Left renal cortex interstitium (tissue), 4 donors: Measurements from ENCODE around the gene SLC30A1. TPM values are rescaled to one million over a fixed set of nuclear protein-coding genes. Genes with fewer than 3 reads are reported as not detected.
A peak's percentile ranks its signal among the peaks of the same experiment; 100 is the strongest.
"Not testable (repeated sequence)": the region's sequence is repeated elsewhere in the genome, so short reads cannot be mapped to it uniquely, and the experiment has no call there.

Source experiments
- DNase-seq, 4 donors: peaks; one replicate each; pipeline ENCODE4 v3.0.0-alpha.2; 2013; ENCODE audit warnings: low read depth in 4 of 4, low spot score in 2 of 4, missing footprints in 1 of 4
- polyA plus RNA-seq, 4 donors: library from polyadenylated mRNA; unstranded; fragments of 120-200 nt; gene quantifications; one replicate each; pipeline ENCODE4 v1.2.1, GENCODE V29; 2013; ENCODE audit not compliant: insufficient read length in 4 of 4

The SLC30A1 gene
- 10 to 100 TPM; 25.2 to 36.9 (median 34.0) TPM for polyA plus RNA-seq

GRCh38 chr1:211578640-211579439 is at the start of gene SLC30A1:
TSS of gene SLC30A1 (minus strand) at chr1:211579161. CDS start at chr1:211578612, 549 bp downstream.
- DNase-seq = peak; percentile 90 to 98 (median 93)

DNA sequence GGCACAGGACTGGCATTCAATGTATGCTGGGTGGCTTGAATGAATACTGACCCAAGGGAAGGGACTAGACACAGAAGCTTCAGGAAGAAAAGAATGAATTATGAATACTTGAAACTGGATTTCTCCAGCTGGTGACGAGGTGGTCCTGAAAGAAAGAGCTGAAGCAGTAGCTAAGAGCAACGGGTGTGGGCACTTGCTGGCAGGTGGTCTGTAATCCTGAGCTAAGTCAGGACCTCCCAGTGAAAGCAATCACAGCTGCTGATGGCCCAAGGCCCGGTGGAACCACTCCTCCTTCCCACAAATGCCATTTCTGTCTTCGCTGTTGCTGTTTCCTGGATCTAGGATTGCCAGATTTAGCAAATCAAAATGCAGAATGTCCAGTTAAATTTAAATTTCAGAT is 49.5 kb upstream of the SLC30A1 start:
- no peak for DNase-seq

GRCh38 chr1:211627259-211627658 is 48.3 kb upstream of the SLC30A1 start:
- DNase-seq = no peak

DNA sequence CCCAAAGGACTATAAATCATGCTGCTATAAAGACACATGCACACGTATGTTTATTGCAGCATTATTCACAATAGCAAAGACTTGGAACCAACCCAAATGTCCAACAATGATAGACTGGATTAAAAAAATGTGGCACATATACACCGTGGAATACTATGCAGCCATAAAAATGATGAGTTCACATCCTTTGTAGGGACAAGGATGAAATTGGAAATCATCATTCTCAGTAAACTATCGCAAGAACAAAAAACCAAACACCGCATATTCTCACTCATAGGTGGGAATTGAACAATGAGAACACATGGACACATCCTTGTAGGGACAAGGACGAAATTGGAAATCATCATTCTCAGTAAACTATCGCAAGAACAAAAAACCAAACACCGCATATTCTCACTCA is 46.9 kb upstream of the SLC30A1 start:
- not testable (repeated sequence) for DNase-seq

DNA sequence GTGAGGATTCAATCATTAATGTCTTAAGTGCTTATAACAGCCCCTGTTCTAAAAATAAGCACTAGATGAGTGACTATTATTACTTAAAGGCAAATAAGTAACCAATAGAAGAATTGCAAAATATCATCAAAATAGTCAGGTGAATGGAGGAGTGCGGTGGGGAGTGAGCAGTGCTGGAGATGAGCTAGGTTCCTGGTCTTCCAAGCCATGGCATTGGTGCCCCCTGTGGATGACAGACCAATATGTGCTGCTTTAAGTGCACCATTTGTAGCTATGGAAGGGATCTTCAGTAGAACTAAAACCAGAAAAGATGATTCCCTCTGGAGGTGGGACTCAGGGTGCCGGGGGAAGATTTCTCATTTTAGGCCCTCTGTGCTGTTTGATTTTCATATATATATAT is 46.1 kb upstream of the SLC30A1 start:
- DNase-seq = no peak

- no peak for DNase-seq
Measured at GRCh38 chr1:211623515-211623914, 44.6 kb upstream of the SLC30A1 start.

DNA sequence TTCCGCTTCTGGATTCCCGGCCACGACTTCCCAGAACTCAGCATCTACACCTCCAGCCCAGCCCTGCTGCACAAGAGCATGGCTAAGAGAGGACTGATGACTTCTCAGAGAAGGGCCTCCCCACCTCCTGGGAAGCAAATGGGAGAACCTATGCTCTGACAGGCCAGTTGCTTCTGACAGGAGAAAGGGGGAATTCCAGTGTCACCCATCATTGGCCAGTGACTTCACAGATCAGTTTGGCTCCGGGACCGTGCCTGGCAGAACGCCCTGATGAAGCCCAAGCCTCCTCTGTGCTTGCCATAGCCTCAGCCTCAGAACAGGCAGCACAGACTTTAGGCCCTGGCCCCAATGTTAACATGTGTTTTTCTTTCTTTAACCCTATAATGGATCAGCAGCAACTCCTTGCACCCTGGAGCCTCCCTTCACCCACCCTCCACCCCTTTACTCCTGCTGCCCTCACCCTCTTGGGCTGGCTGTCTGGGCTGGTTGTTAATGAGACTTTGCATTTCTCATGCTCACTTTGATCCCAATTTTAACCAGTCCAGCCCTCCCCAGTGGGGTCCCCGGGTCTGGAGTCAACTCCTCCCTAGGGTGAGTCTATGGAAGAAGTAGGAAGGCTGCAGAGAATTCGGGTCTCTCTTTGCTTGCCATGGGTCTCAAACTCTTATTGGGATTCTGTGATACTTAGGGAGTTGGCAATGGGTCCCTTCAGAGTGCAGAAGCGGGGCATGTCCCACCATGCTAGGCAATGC is 42.7 kb upstream of the SLC30A1 start:
- DNase-seq = no peak

GRCh38 chr1:211620097-211620496 is 41.1 kb upstream of the SLC30A1 start:
- DNase-seq = no peak

GRCh38 chr1:211619033-211619996 is 40.4 kb upstream of the SLC30A1 start:
- DNase-seq = no peak

GRCh38 chr1:211616965-211617297 is 38.0 kb upstream of the SLC30A1 start:
- no peak for DNase-seq

DNA sequence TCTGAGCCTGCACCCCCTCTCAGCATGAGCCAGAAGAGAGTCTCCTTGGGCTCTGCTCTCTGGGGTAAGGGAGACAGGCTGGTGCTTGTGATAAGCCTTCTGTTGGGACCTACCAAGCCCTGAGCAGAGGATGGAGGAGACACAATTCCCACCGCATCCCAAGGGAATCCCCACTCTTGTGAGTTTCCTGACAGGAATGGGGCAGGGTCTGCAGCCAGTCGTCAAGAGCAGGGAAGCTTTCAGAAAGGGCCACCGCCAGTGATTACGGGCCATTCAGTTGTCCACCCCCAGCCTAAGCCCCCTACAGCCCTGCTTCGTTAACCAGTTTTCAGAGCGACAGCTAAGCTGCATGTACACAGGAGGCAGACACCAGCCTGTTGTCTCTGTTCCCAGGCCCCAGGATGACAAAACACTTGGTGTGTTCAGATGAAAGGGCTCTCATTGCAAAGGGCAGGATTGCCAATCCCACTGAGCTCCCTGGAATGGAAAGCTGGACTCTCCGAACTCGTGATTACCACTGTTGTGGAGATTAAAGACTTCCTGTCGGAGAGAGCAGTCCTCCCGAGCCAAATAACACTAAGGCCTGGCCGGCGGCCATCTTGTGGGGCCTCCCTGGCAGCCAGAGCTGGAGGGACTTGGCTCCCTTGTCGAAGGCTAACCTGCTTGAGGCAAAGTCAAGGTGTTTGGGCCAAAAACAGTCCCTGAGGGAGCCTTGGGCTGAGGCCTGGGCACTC is 37.4 kb upstream of the SLC30A1 start:
- no peak for DNase-seq

- no peak for DNase-seq
Measured at GRCh38 chr1:211614615-211615014, 35.7 kb upstream of the SLC30A1 start.

GRCh38 chr1:211613951-211614350 is 35.0 kb upstream of the SLC30A1 start:
- no peak for DNase-seq

- no peak for DNase-seq
Measured at GRCh38 chr1:211613108-211613947, 34.4 kb upstream of the SLC30A1 start.

GRCh38 chr1:211612786-211613107 is 33.8 kb upstream of the SLC30A1 start:
- no peak for DNase-seq

DNA sequence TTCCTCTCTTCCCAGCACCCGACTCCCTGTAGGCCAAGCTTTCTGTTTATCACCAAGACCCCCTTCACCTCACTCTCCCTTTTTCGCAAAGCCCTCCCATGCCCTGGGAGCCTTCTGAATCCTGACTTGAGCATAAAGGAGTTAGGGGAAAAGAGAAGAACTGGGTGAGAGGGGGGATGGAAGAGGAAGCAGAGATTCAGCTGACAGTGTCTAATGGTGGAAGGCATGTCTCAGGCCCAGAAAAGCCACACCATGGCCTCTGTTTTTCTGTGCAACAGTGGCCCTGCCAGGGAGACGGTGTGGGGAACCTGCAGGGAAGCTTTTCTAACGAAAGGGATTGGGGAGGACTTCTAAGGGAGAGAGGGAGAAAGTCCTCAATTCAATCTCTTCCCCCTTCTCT is 32.9 kb upstream of the SLC30A1 start:
- DNase-seq = no peak

- no peak for DNase-seq
Measured at GRCh38 chr1:211610779-211611556, 32.0 kb upstream of the SLC30A1 start.

- no peak for DNase-seq
Measured at GRCh38 chr1:211609120-211610024, 30.4 kb upstream of the SLC30A1 start.
